Uterus (tissue), 2 donors: ENCODE results near the gene NR4A3.

Experiments
- POLR2A ChIP-seq, 2 donors: fragments of 450-650 bp; IDR thresholded peaks; one replicate each; pipeline ENCODE4 v1.6.1; 2016; ENCODE audit warnings: antibody characterized with exemption in 2 of 2, mild to moderate bottlenecking in 1 of 2, moderate library complexity in 1 of 2
- TF ChIP-seq, protein P1 (sequence below), 4 experiments: fragments of 200-600 bp in 2 of 4; fragments of 450-650 bp in 2 of 4; sonication (generic) in 2 of 4; IDR thresholded peaks; one replicate each; pipeline ENCODE4 v1.5.1; 2016 to 2019; ENCODE audit warnings: antibody characterized with exemption in 4 of 4, mild to moderate bottlenecking in 2 of 4, moderate library complexity in 1 of 4

DNA sequence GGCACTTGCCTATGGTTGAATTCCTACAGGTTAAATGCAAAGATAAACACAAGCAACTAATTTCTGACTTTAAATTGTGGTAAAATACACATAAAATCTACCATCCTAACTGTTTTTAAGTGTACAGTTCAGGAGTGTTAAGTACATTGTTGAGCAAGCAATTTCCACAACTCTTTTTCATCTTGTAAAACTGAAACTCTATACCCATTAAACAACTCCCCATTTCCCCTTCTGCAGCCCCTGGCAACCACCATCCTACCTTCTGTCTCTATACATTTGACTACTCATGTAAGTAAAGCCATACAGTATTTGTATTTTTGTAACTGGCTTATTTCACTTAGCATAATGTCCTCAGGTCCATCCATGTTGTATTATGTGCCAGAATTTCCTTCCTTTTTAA is 46.3 kb downstream of the NR4A3 start:
- TF ChIP-seq POLR2A (IDR thresholded peaks at IDR 0.05): no peak
- TF ChIP-seq, protein P1, sequence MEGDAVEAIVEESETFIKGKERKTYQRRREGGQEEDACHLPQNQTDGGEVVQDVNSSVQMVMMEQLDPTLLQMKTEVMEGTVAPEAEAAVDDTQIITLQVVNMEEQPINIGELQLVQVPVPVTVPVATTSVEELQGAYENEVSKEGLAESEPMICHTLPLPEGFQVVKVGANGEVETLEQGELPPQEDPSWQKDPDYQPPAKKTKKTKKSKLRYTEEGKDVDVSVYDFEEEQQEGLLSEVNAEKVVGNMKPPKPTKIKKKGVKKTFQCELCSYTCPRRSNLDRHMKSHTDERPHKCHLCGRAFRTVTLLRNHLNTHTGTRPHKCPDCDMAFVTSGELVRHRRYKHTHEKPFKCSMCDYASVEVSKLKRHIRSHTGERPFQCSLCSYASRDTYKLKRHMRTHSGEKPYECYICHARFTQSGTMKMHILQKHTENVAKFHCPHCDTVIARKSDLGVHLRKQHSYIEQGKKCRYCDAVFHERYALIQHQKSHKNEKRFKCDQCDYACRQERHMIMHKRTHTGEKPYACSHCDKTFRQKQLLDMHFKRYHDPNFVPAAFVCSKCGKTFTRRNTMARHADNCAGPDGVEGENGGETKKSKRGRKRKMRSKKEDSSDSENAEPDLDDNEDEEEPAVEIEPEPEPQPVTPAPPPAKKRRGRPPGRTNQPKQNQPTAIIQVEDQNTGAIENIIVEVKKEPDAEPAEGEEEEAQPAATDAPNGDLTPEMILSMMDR (IDR thresholded peaks at IDR 0.05): no peak
